Measurements from ENCODE around the gene ARHGAP10. TPM values are rescaled to one million over a fixed set of nuclear protein-coding genes. Genes with fewer than 3 reads are reported as not detected.
A peak's percentile ranks its signal among the peaks of the same experiment; 100 is the strongest.

ARHGAP10 gene
- total RNA-seq, 1 donor from 2014 or later = 111 TPM

- peaks cover 83% of the 10 kb centered on the region for H3K4me1 Mint-ChIP-seq (ENCODE audit: low read depth)
- no peaks in the 10 kb centered on the region for H3K9me3 Mint-ChIP-seq (ENCODE audit: low read depth)
- H3K36me3 Mint-ChIP-seq (ENCODE audit: low read depth) = no peaks in the 10 kb centered on the region
- H3K27ac Mint-ChIP-seq (ENCODE audit: unreplicated experiment) = peak overlapping the region; percentile 82
- DNase-seq (ENCODE audit: low spot score) = no peak
- H3K4me3 Mint-ChIP-seq (ENCODE audit: unreplicated experiment) = no peak overlapping the region
- H3K27me3 Mint-ChIP-seq (ENCODE audit: low read depth) = no peaks in the 10 kb centered on the region
- TF ChIP-seq CTCF (IDR thresholded peaks at IDR 0.05) = no peak
Measured at GRCh38 chr4:147816382-147817254, 84.7 kb downstream of the ARHGAP10 start.

GRCh38 chr4:147820975-147821374 lies 89.1 kb downstream of the ARHGAP10 start:
- TF ChIP-seq CTCF (IDR thresholded peaks at IDR 0.05) = no peak
- no peak overlapping the region for H3K4me3 Mint-ChIP-seq (ENCODE audit: unreplicated experiment)
- peaks cover 19% of the 10 kb centered on the region for H3K36me3 Mint-ChIP-seq (ENCODE audit: low read depth)
- peaks cover 80% of the 10 kb centered on the region for H3K4me1 Mint-ChIP-seq (ENCODE audit: low read depth)
- no peaks in the 10 kb centered on the region for H3K9me3 Mint-ChIP-seq (ENCODE audit: low read depth)
- H3K27ac Mint-ChIP-seq (ENCODE audit: unreplicated experiment) = peak overlapping the region; percentile 38
- no peak for DNase-seq (ENCODE audit: low spot score)
- no peaks in the 10 kb centered on the region for H3K27me3 Mint-ChIP-seq (ENCODE audit: low read depth)

- no peaks in the 10 kb centered on the region for H3K9me3 Mint-ChIP-seq (ENCODE audit: low read depth)
- DNase-seq (ENCODE audit: low spot score) = no peak
- no peak for TF ChIP-seq CTCF (IDR thresholded peaks at IDR 0.05)
- peaks cover 21% of the 10 kb centered on the region for H3K36me3 Mint-ChIP-seq (ENCODE audit: low read depth)
- no peak overlapping the region for H3K4me3 Mint-ChIP-seq (ENCODE audit: unreplicated experiment)
- no peaks in the 10 kb centered on the region for H3K27me3 Mint-ChIP-seq (ENCODE audit: low read depth)
- H3K4me1 Mint-ChIP-seq (ENCODE audit: low read depth) = peaks cover 80% of the 10 kb centered on the region
- H3K27ac Mint-ChIP-seq (ENCODE audit: unreplicated experiment) = peak overlapping the region; percentile 10
Measured at GRCh38 chr4:147821555-147821954, 89.7 kb downstream of the ARHGAP10 start.

GRCh38 chr4:147822128-147822527 lies 90.2 kb downstream of the ARHGAP10 start:
- Mint-ChIP-seq H3K27ac (ENCODE audit: unreplicated experiment) (peak overlapping the region; percentile 89), H3K9me3 (ENCODE audit: low read depth) (no peaks in the 10 kb centered on the region), H3K4me1 (ENCODE audit: low read depth) (peaks cover 80% of the 10 kb centered on the region), H3K4me3 (ENCODE audit: unreplicated experiment) (no peak overlapping the region), H3K27me3 (ENCODE audit: low read depth) (no peaks in the 10 kb centered on the region), H3K36me3 (ENCODE audit: low read depth) (peaks cover 22% of the 10 kb centered on the region)
- no peak for DNase-seq (ENCODE audit: low spot score)
- TF ChIP-seq CTCF (IDR thresholded peaks at IDR 0.05) = no peak

- no peak for TF ChIP-seq CTCF (IDR thresholded peaks at IDR 0.05)
- Mint-ChIP-seq H3K27me3 (ENCODE audit: low read depth) (no peaks in the 10 kb centered on the region), H3K4me3 (ENCODE audit: unreplicated experiment) (no peak overlapping the region), H3K4me1 (ENCODE audit: low read depth) (peaks cover 80% of the 10 kb centered on the region), H3K9me3 (ENCODE audit: low read depth) (no peaks in the 10 kb centered on the region), H3K36me3 (ENCODE audit: low read depth) (peaks cover 22% of the 10 kb centered on the region), H3K27ac (ENCODE audit: unreplicated experiment) (peak overlapping the region; percentile 52)
- no peak for DNase-seq (ENCODE audit: low spot score)
Measured at GRCh38 chr4:147823130-147823529, 91.2 kb downstream of the ARHGAP10 start.

All from chondrocyte (in vitro differentiated cells).